PC-9 (cell line): ENCODE measurements around the gene TNF. TPM values are rescaled to one million over a fixed set of nuclear protein-coding genes. Genes with fewer than 3 reads are reported as not detected.

Experiments
- BruUV-seq: library from RNA; stranded (reverse); fragments of 400-500 nt; replicated peaks from 2 replicates; lab custom pipeline; 2021; lab: Mats Ljungman, UMichigan
- CTCF ChIA-PET: fragments of 300-600 bp; sonication (Branson Sonifier 250); formaldehyde crosslinking; loops from one replicate; lab custom pipeline; 2022; ENCODE audit warnings: antibody characterized with exemption; lab: Charles Lee
- POLR2A ChIA-PET: fragments of 300-600 bp; sonication (Branson Sonifier 250); formaldehyde crosslinking; loops from one replicate; lab custom pipeline; 2022; ENCODE audit warnings: antibody characterized with exemption; ENCODE audit not compliant: unreplicated experiment; lab: Charles Lee
- DNase-seq, 2 experiments: peaks; one replicate each; pipeline versions ENCODE4 v3.0.0 to v3.0.0-alpha.2; 2015 to 2022; ENCODE audit warnings: mixed read lengths in 1 of 2
- H2AFZ ChIP-seq: fragments of 200-600 bp; sonication (generic); 2 replicates; pipeline ENCODE4 v1.8.1; 2017; ENCODE audit warnings: antibody characterized with exemption
- H3F3A ChIP-seq: fragments of 200-600 bp; sonication (generic); 2 replicates; pipeline ENCODE4 v1.8.1; 2017; ENCODE audit warnings: antibody characterized with exemption, mild to moderate bottlenecking, low read depth; ENCODE audit not compliant: insufficient read depth
- H3K27ac ChIP-seq: fragments of 200-600 bp; sonication (generic); 2 replicates; pipeline ENCODE4 v1.6.1; 2016; ENCODE audit warnings: mixed run types
- H3K27me3 ChIP-seq: fragments of 200-600 bp; sonication (generic); 2 replicates; pipeline ENCODE4 v1.6.1; 2016; ENCODE audit warnings: low read depth, mixed run types; ENCODE audit not compliant: insufficient read depth
- H3K36me3 ChIP-seq: fragments of 200-600 bp; sonication (generic); 2 replicates; pipeline ENCODE4 v1.6.1; 2016; ENCODE audit warnings: low read depth, mixed run types
- H3K4me1 ChIP-seq: fragments of 200-600 bp; sonication (generic); replicated peaks from 2 replicates; pipeline ENCODE4 v1.6.1; 2016; ENCODE audit warnings: mixed run types; ENCODE audit not compliant: insufficient read depth
- H3K4me2 ChIP-seq: fragments of 200-600 bp; sonication (generic); 2 replicates; pipeline ENCODE4 v1.6.1; 2017; ENCODE audit warnings: mixed run types
- H3K4me3 ChIP-seq: fragments of 200-600 bp; sonication (generic); 2 replicates; pipeline ENCODE4 v1.6.1; 2016; ENCODE audit warnings: mixed run types
- H3K79me2 ChIP-seq: fragments of 200-600 bp; sonication (generic); 2 replicates; pipeline ENCODE4 v1.6.1; 2017; ENCODE audit warnings: low read depth, mixed run types
- H3K9me2 ChIP-seq: fragments of 200-600 bp; sonication (generic); 2 replicates; pipeline ENCODE4 v1.8.1; 2017; ENCODE audit warnings: mild to moderate bottlenecking; ENCODE audit not compliant: insufficient read depth
- H3K9me3 ChIP-seq: fragments of 200-600 bp; sonication (generic); 2 replicates; pipeline ENCODE4 v1.8.1; 2016; ENCODE audit warnings: low read depth; ENCODE audit not compliant: insufficient read depth
- H4K20me1 ChIP-seq: fragments of 200-600 bp; sonication (generic); 2 replicates; pipeline ENCODE4 v1.8.1; 2017; ENCODE audit not compliant: insufficient read depth
- CTCF ChIP-seq: fragments of 200-600 bp; sonication (generic); conservative IDR thresholded peaks from 2 replicates; pipeline ENCODE4 v1.6.1; 2017; ENCODE audit warnings: mixed run types, antibody characterized with exemption, mild to moderate bottlenecking, moderate library complexity
- EZH2 ChIP-seq: fragments of 200-600 bp; sonication (generic); IDR thresholded peaks from 2 replicates; pipeline ENCODE4 v1.8.0; 2017; ENCODE audit warnings: antibody characterized with exemption, low read depth
- intact Hi-C: fragments of 100-400 bp; cut with micrococcal nuclease; formaldehyde crosslinking; loops from one replicate; pipeline ENCODE4 v1.10.0; 2022; ENCODE audit not compliant: unreplicated experiment
- total RNA-seq: library from RNA; stranded (reverse); gene quantifications from 2 replicates; pipeline ENCODE4 v1.2.3, GENCODE V29; 2021

Gene TNF
- total RNA-seq, 1 experiment from 2014 or later, result not detected

DNA sequence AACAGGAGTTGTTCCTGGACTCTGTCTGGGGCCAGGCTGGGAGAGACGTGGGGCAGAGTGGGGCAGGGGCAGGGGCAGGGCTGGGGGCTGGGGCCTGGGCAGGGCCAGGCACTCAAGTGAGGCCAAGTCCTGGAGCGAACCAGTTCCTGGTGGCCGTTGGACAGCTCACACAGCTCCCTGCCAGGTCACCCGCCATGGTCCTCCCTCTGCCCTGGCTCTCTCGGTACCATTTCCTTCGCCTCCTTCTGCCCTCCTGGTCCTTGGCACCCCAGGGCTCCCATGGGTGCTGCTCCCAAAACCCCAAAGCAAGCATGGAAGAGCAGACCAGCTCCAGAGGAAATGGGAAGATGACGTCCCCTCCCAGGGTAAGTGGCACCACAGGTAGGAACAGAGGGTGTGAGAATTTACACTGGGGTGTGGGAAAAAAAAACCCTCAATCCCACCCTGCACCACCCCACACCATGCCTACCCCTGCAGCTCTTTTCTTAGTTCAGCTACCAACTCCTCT lies 46.5 kb upstream of the TNF start, which contains the start of gene MCCD1:
MCCD1 (plus strand) TSS at position 142 of the 508 bp plus-strand sequence; CDS start at position 195, 53 bp downstream.
- TF ChIP-seq CTCF (no peak), EZH2 (no peak)
- intact Hi-C loops, result loop anchor here (5.0 kb wide), 1 partner anchor 37 kb away; no protein-coding TSS in a partner anchor
- DNase-seq, result no peak
- no peaks in the 10 kb centered on the region for H3K9me2 ChIP-seq
- 0 out of 2 replicates have a peak, but pooled peaks cover 5% of the 10 kb centered on the region for H3K79me2 ChIP-seq
- ChIA-PET POLR2A (interaction anchor here (0.7 kb wide), 1 partner anchor 33 kb away, joined by 4 read pairs; no protein-coding TSS in a partner anchor), CTCF (no interaction called here)
- no peak within 1 kb of the TSS for H3K4me3 ChIP-seq
- no peaks in the 10 kb centered on the region for H3K27me3 ChIP-seq
- H3K36me3 ChIP-seq, result peaks cover 30% of the 10 kb centered on the region
- H3K9me3 ChIP-seq, result no peaks in the 10 kb centered on the region
- H4K20me1 ChIP-seq, result peaks cover 43% of the 10 kb centered on the region
- no peak within 1 kb of the TSS for H3K27ac ChIP-seq
- no TSS peak for BruUV-seq
- no peak within 1 kb of the TSS for H2AFZ ChIP-seq
- H3K4me2 ChIP-seq, result no peak within 1 kb of the TSS
- H3K4me1 ChIP-seq, result 0 out of 2 replicates have a peak, but pooled peaks cover 7% of the 10 kb centered on the region
- peaks cover 52% of the 10 kb centered on the region for H3F3A ChIP-seq

- ChIA-PET POLR2A (interaction anchor here (0.7 kb wide), 1 partner anchor 41 kb away, joined by 5 read pairs; no protein-coding TSS in a partner anchor), CTCF (no interaction called here)
- Histone ChIP-seq H3F3A (peaks cover 59% of the 10 kb centered on the region), H3K4me3 (no peak overlapping the region), H3K27me3 (no peaks in the 10 kb centered on the region), H3K79me2 (0 out of 2 replicates have a peak, but pooled peaks cover 5% of the 10 kb centered on the region), H3K36me3 (peaks cover 34% of the 10 kb centered on the region), H3K4me1 (0 out of 2 replicates have a peak, but pooled peaks cover 7% of the 10 kb centered on the region), H3K9me2 (no peaks in the 10 kb centered on the region), H2AFZ (no peak overlapping the region), H3K4me2 (no peak overlapping the region), H3K27ac (no peak overlapping the region), H4K20me1 (peaks cover 47% of the 10 kb centered on the region), H3K9me3 (no peaks in the 10 kb centered on the region)
- no peak for DNase-seq
- intact Hi-C loops, result loop anchor here (5.0 kb wide), 1 partner anchor 37 kb away; no protein-coding TSS in a partner anchor
- no TSS peak for BruUV-seq
- TF ChIP-seq EZH2 (no peak), CTCF (no peak)
These were observed 45.8 kb upstream of the TNF start for GRCh38 chr6:31529329-31530150.

DNA sequence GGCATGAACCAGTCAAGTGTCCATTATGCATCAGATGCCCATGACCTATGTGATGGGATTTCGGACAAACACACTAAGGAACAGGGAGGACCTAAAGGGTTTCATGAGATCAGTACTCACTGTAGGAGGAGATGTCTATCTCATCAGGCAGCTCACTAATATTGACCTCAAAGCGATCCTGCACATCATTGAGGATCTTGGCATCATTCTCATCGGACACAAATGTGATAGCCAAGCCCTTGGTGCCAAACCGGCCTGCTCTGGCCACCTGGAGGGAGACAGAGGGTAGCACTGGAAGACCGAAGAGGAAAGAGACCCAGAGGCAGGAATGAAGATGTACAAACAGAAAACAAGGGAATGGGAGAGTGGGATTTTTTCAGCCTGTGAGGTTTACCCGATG lies 44.7 kb upstream of the TNF start:
- H3K36me3 ChIP-seq, result peaks cover 41% of the 10 kb centered on the region
- 0 out of 2 replicates have a peak, but pooled peaks cover 7% of the 10 kb centered on the region for H3K4me1 ChIP-seq
- H2AFZ ChIP-seq, result no peak overlapping the region
- H3K27ac ChIP-seq, result no peak overlapping the region
- ChIA-PET POLR2A (no interaction called here), CTCF (no interaction called here)
- peaks cover 58% of the 10 kb centered on the region for H4K20me1 ChIP-seq
- peaks cover 11% of the 10 kb centered on the region for H3K79me2 ChIP-seq
- TF ChIP-seq EZH2 (no peak), CTCF (no peak)
- H3K4me3 ChIP-seq, result no peak overlapping the region
- intact Hi-C loops, result no loop called here
- H3K9me2 ChIP-seq, result no peaks in the 10 kb centered on the region
- H3K9me3 ChIP-seq, result no peaks in the 10 kb centered on the region
- H3F3A ChIP-seq, result peaks cover 69% of the 10 kb centered on the region
- H3K27me3 ChIP-seq, result no peaks in the 10 kb centered on the region
- DNase-seq, result no peak
- BruUV-seq, result no TSS peak
- H3K4me2 ChIP-seq, result no peak overlapping the region
